GM10248 (cell line): ENCODE measurements around the gene GCK.

Source experiments
- CTCF ChIA-PET: fragments of 300-600 bp; sonication (Branson Sonifier 250); formaldehyde crosslinking; extraction: SDS; loops from one replicate; lab custom pipeline; 2021; ENCODE audit warnings: antibody characterized with exemption; lab: Yijun Ruan, JAX
- POLR2A ChIA-PET: fragments of 350-650 bp; sonication (Branson Sonifier 250); formaldehyde crosslinking; extraction: SDS; loops from one replicate; lab custom pipeline; 2020; ENCODE audit warnings: antibody characterized with exemption; lab: Yijun Ruan, JAX
- DNase-seq: peaks from one replicate; pipeline ENCODE4 v3.0.0; 2012; ENCODE audit errors: extremely low spot score
- CTCF ChIP-seq: IDR thresholded peaks from 2 replicates; pipeline ENCODE4 v1.5.1; 2012; ENCODE audit warnings: mild to moderate bottlenecking, low read depth; ENCODE audit errors: extremely low read depth, missing control alignments, control extremely low read depth

The GCK gene

DNA sequence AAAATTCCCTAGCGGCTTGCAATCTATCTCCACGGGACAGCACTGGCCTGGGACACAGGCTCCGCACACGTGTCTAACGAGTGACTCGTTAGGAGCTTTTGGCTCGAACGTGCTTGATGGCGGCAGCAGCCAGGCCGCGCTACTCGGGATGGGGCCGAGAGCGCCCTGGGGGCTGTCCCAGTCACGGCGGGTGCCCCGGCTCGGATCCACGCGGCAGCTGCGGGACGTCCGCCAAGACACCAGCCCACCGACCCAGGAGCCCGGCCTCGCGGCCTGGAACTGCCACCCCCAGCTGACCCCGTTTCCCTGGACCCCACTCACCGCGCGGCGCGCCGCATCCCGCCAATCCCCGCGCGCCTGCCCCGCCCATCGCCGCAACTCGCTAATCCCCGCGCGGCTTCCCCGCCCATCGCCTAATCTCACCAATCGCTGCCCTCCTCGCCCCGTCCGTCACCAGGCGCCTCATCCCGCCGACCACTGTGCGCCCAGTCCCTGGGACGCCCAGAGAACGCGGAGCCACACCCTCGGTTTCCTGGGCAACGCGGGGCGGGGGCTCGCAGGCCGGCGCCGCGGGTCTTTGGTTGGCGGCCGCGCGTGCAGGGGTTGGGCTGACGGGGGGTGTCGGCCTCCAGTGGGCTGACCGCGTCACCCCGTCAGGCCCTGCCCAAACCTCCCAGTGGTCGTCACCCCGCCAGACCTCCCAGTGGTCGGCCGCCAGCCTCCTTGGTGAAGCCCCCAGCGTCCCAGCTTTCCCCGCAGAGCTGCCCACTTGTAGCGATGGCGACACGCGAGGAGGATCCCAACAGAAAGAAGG is 65.8 kb downstream of the GCK start, which contains the start of gene POLD2:
Gene POLD2 (minus strand): TSS at position 359 of the 814 bp plus-strand sequence. CDS start 1,495 bp downstream, outside the sequence.
- DNase-seq = peak; percentile 100
- POLR2A ChIA-PET = interaction anchor here (0.9 kb wide), 1 partner anchor 12 kb away, joined by 3 read pairs; no protein-coding TSS in a partner anchor
- CTCF ChIA-PET = interaction anchor here (1.0 to 2.1 kb wide), 8 partner anchors 12 to 443 kb away, joined by 3 to 6 read pairs (median 3); no protein-coding TSS in a partner anchor
- no peak for TF ChIP-seq CTCF

GRCh38 chr7:44122529-44122928 is 66.7 kb downstream of the GCK start:
- TF ChIP-seq CTCF = no peak
- ChIA-PET CTCF (interaction anchor here (1.2 to 2.1 kb wide), 6 partner anchors 9 to 119 kb away, joined by 3 to 6 read pairs (median 3); no protein-coding TSS in a partner anchor), POLR2A (no interaction called here)
- no peak for DNase-seq

- ChIA-PET POLR2A (no interaction called here), CTCF (interaction anchor here (1.2 to 2.1 kb wide), 3 partner anchors 10 to 119 kb away, joined by 3 to 6 read pairs (median 3); no protein-coding TSS in a partner anchor)
- DNase-seq = no peak
- no peak for TF ChIP-seq CTCF
Observed at GRCh38 chr7:44121761-44122420, 67.3 kb downstream of the GCK start.

DNA sequence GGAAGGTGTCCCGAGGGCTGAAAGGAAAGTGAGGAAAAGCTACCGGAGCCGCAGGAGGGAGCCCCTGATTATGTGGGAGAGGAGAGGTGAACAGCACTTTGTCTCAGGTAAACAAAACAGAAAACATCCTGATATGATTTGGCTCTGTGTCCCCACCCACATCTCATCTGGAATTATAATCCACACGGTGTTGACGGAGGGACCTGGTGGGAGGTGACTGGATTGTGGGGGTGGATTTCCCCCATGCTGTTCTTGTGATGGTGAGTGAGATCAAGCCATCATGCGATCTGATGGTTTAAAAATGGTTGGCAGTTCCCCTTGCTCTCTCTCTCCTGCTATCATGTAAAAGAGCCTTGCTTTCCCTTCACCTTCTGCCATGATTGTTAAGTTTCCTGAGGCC is 68.8 kb downstream of the GCK start:
- POLR2A ChIA-PET = no interaction called here
- TF ChIP-seq CTCF = no peak
- CTCF ChIA-PET = no interaction called here
- DNase-seq = no peak

DNA sequence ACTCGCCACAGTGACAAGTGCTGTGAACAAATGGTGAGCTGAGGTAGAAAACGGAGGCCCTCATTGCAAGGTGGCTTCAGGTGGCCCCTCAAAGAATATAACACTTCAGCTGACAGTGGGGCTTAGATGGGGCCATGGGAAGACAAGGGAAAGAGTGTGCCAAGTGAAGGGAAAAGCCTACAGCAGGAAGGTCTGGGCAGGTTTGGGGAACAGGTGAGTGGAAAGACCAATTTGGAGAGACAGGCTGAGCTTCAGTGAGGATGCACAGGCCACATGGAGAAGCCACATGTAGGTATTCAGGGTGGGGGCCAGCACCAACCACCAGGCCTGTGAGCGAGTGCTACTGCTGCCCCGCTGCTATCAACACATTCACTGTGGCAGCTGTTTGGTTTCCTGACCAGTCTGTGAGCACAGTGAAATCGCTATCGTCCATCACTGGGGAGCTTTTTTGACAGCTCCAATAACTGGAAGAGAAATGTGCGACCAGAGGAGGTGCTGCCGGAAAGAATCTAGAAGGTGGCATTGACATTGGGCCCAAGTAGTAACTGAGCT is 69.3 kb downstream of the GCK start:
- POLR2A ChIA-PET = no interaction called here
- no peak for DNase-seq
- TF ChIP-seq CTCF = no peak
- CTCF ChIA-PET = no interaction called here

DNA sequence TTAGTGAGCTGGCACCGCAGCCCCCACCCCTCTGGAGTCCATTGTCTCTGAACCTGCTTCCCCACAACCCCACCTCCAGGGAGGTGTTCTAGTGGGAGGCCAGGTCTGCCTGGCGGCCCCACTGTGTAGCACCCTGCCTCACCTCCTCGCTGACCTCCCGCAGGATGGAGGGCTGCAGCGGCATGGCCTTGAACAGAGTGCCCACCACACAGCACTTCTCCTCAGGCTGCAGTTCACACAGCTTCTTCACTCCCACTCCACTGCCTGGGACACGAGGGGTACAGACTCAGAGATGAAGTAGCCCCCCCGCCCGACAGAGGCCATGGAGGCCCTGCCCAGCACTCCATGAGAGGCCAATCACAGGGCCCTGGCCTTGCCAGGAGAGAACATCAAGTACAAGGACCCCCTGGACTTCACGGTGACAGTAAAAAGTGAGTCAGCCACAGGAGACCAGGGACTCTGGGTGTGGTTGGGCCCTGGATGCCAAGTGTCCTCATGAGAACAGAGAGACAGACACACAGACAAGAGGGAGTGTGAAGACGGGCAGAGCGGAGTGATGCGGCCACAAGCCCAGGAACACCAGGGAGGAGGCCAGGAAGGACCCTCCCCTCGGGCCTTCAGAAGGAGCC is 71.3 kb downstream of the GCK start:
- DNase-seq = no peak
- ChIA-PET POLR2A (no interaction called here), CTCF (interaction anchor here (2.4 kb wide), 1 partner anchor 20 kb away, joined by 6 read pairs; no protein-coding TSS in a partner anchor)
- TF ChIP-seq CTCF = no peak
